ENCODE data around the gene ABCC4. TPM values are rescaled to one million over a fixed set of nuclear protein-coding genes. Genes with fewer than 3 reads are reported as not detected.

ABCC4 gene
- polyA plus RNA-seq, 1 donor from 2014 or later: 2.4 TPM

GRCh38 chr13:95317039-95317989, 16.1 kb upstream of the ABCC4 start:
- Histone ChIP-seq H3K4me3 (ENCODE audit: low read length) (no peak overlapping the region), H3K9ac (ENCODE audit: low read length) (no peak overlapping the region), H3K9me3 (ENCODE audit: low read length) (no peaks in the 10 kb centered on the region), H3K79me2 (replicated peaks; ENCODE audit: insufficient read depth, low read length) (no peaks in the 10 kb centered on the region), H3K36me3 (ENCODE audit: insufficient read depth, low read length) (no peaks in the 10 kb centered on the region), H4K20me1 (ENCODE audit: insufficient read depth) (no peaks in the 10 kb centered on the region), H2AFZ (ENCODE audit: low read depth, low read length) (no peak overlapping the region), H3K27ac (ENCODE audit: low read length) (no peak overlapping the region), H3K4me2 (ENCODE audit: low read length) (no peak overlapping the region), H3F3A (ENCODE audit: insufficient read depth, low read length, poor library complexity, severe bottlenecking) (no peaks in the 10 kb centered on the region), H3K27me3 (ENCODE audit: insufficient read depth, low read depth, low read length) (no peaks in the 10 kb centered on the region), H3K9me2 (ENCODE audit: insufficient read depth, low read length) (no peaks in the 10 kb centered on the region)
- TF ChIP-seq REST (IDR thresholded peaks at IDR 0.05; ENCODE audit: borderline replicate concordance): no peak
- TF ChIP-seq TAF1 (IDR thresholded peaks at IDR 0.05; ENCODE audit: low read depth): no peak
- no peak for TF ChIP-seq EP300 (conservative IDR thresholded peaks at IDR 0.05; ENCODE audit: poor library complexity, severe bottlenecking)
- TF ChIP-seq CTCF (IDR thresholded peaks at IDR 0.05; ENCODE audit: poor library complexity, severe bottlenecking): no peak
- TF ChIP-seq EZH2 (IDR thresholded peaks at IDR 0.05; ENCODE audit: borderline replicate concordance, insufficient read depth, low read length, poor library complexity, severe bottlenecking): no peak

GRCh38 chr13:95315752-95316151, 14.5 kb upstream of the ABCC4 start:
- Histone ChIP-seq H3K9ac (ENCODE audit: low read length) (no peak overlapping the region), H3K36me3 (ENCODE audit: insufficient read depth, low read length) (no peaks in the 10 kb centered on the region), H3K27ac (ENCODE audit: low read length) (no peak overlapping the region), H3K27me3 (ENCODE audit: insufficient read depth, low read depth, low read length) (no peaks in the 10 kb centered on the region), H2AFZ (ENCODE audit: low read depth, low read length) (no peak overlapping the region), H3K9me3 (ENCODE audit: low read length) (no peaks in the 10 kb centered on the region), H3K4me2 (ENCODE audit: low read length) (no peak overlapping the region), H3K79me2 (replicated peaks; ENCODE audit: insufficient read depth, low read length) (no peaks in the 10 kb centered on the region), H3K4me3 (ENCODE audit: low read length) (no peak overlapping the region), H4K20me1 (ENCODE audit: insufficient read depth) (no peaks in the 10 kb centered on the region), H3F3A (ENCODE audit: insufficient read depth, low read length, poor library complexity, severe bottlenecking) (no peaks in the 10 kb centered on the region), H3K9me2 (ENCODE audit: insufficient read depth, low read length) (no peaks in the 10 kb centered on the region)
- TF ChIP-seq CTCF (IDR thresholded peaks at IDR 0.05; ENCODE audit: poor library complexity, severe bottlenecking) (no peak), EP300 (conservative IDR thresholded peaks at IDR 0.05; ENCODE audit: poor library complexity, severe bottlenecking) (no peak), POLR2AphosphoS5 (IDR thresholded peaks at IDR 0.05) (no peak), REST (IDR thresholded peaks at IDR 0.05; ENCODE audit: borderline replicate concordance) (no peak), RAD21 (conservative IDR thresholded peaks at IDR 0.05) (no peak), MXI1 (conservative IDR thresholded peaks at IDR 0.05; ENCODE audit: poor library complexity, severe bottlenecking) (no peak), EZH2 (IDR thresholded peaks at IDR 0.05; ENCODE audit: borderline replicate concordance, insufficient read depth, low read length, poor library complexity, severe bottlenecking) (no peak), TAF1 (IDR thresholded peaks at IDR 0.05; ENCODE audit: low read depth) (no peak), SMC3 (conservative IDR thresholded peaks at IDR 0.05; ENCODE audit: poor library complexity) (no peak)

All from neural cell (in vitro differentiated cells).